RWPE2 (cell line): ENCODE data around the gene TTLL6.

Source experiments
- ATAC-seq: fragments of 200-7000 bp; cut with Tn5 transposase; 3 replicates; pipeline ENCODE4 v1.9.1; 2021; ENCODE audit warnings: low read depth
- DNase-seq: peaks from one replicate; pipeline ENCODE4 v3.0.0-alpha.2; 2020; ENCODE audit warnings: low spot score
- H3K27ac ChIP-seq: fragments of 450-650 bp; 2 replicates; pipeline ENCODE4 v1.5.1; 2017; ENCODE audit warnings: mild to moderate bottlenecking; ENCODE audit not compliant: poor library complexity, severe bottlenecking
- H3K27me3 ChIP-seq: fragments of 250-450 bp; sonication (Bioruptor Pico); 2 replicates; pipeline ENCODE4 v1.5.1; 2021; ENCODE audit warnings: mild to moderate bottlenecking, moderate library complexity; ENCODE audit not compliant: insufficient read depth, poor library complexity, severe bottlenecking
- H3K36me3 ChIP-seq: fragments of 250-450 bp; sonication (Bioruptor Pico); 2 replicates; pipeline ENCODE4 v1.5.1; 2020; ENCODE audit warnings: low read depth, mild to moderate bottlenecking, moderate library complexity
- H3K4me1 ChIP-seq: fragments of 250-450 bp; sonication (Bioruptor Pico); 2 replicates; pipeline ENCODE4 v1.5.1; 2021; ENCODE audit warnings: mild to moderate bottlenecking, moderate library complexity; ENCODE audit not compliant: insufficient read depth, poor library complexity, severe bottlenecking
- H3K4me3 ChIP-seq: fragments of 250-450 bp; sonication (Bioruptor Pico); 2 replicates; pipeline ENCODE4 v1.5.1; 2021; ENCODE audit warnings: mild to moderate bottlenecking, moderate library complexity; ENCODE audit not compliant: severe bottlenecking
- H3K9me3 ChIP-seq: fragments of 250-450 bp; sonication (Bioruptor Pico); 2 replicates; pipeline ENCODE4 v1.5.1; 2021; ENCODE audit warnings: mild to moderate bottlenecking, moderate library complexity; ENCODE audit not compliant: severe bottlenecking
- TF ChIP-seq, protein P1 (sequence below): fragments of 450-650 bp; IDR thresholded peaks from one replicate; pipeline ENCODE4 v1.5.1; 2017; ENCODE audit warnings: mild to moderate bottlenecking, moderate library complexity; ENCODE audit not compliant: poor library complexity, severe bottlenecking

Gene TTLL6

DNA sequence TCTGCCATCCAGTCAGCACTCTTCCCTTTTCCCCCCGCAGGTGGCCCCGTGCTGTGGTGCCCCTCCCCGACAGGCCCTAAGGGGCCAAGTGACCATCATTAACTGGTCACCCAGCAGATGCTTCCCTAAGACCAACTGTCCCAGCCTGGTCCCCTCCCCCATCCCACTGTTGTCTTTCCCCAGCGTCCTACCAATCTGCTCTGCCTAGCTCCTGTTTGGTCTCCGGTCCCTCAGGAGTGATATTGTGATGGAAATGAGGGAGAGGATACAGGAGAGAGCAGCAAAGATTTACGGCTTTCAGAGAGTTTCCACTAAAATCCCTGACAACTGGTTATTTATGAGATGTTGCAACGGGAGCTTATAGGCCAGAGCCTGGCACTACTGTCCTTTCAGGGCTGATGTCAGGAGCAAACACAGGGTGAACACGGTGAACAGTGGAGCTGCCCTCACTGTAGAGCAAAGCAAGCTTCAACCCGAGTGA is 1.4 kb upstream of the TTLL6 start:
- ATAC-seq (no peak), DNase-seq (no peak)
- H3K36me3 ChIP-seq = no peaks in the 10 kb centered on the region
- no peak overlapping the region for H3K4me3 ChIP-seq
- TF ChIP-seq, protein P1, sequence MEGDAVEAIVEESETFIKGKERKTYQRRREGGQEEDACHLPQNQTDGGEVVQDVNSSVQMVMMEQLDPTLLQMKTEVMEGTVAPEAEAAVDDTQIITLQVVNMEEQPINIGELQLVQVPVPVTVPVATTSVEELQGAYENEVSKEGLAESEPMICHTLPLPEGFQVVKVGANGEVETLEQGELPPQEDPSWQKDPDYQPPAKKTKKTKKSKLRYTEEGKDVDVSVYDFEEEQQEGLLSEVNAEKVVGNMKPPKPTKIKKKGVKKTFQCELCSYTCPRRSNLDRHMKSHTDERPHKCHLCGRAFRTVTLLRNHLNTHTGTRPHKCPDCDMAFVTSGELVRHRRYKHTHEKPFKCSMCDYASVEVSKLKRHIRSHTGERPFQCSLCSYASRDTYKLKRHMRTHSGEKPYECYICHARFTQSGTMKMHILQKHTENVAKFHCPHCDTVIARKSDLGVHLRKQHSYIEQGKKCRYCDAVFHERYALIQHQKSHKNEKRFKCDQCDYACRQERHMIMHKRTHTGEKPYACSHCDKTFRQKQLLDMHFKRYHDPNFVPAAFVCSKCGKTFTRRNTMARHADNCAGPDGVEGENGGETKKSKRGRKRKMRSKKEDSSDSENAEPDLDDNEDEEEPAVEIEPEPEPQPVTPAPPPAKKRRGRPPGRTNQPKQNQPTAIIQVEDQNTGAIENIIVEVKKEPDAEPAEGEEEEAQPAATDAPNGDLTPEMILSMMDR = no peak
- H3K27ac ChIP-seq = no peak overlapping the region
- H3K9me3 ChIP-seq = no peaks in the 10 kb centered on the region
- no peaks in the 10 kb centered on the region for H3K27me3 ChIP-seq
- H3K4me1 ChIP-seq = no peaks in the 10 kb centered on the region

- Histone ChIP-seq H3K27me3 (no peaks in the 10 kb centered on the region), H3K27ac (no peak overlapping the region), H3K9me3 (no peaks in the 10 kb centered on the region), H3K4me3 (peak overlapping the region; percentile 17), H3K36me3 (no peaks in the 10 kb centered on the region), H3K4me1 (no peaks in the 10 kb centered on the region)
- ATAC-seq (no peak), DNase-seq (no peak)
- TF ChIP-seq, protein P1 = no peak
These were observed 623 bp downstream of the TTLL6 start for GRCh38 chr17:48816438-48816773.

DNA sequence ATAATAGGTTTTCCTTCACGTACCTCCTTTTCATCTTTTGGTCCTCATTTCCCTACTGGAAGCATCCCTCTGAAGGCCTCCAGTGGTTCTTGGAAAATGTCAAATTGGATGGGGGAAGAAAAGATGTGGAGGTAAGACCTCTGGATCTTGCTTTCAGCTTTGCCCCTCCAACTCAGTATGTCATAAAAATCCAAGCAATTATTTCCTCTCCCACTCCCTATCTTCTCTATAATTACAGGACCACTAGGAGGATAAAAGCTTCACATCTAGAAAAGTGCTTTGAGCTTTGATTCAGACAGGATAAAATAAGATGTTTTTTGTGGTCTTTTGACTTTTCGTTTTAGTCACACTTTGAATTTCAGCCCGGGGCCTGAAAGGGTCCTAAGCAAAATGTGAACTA is 1.7 kb downstream of the TTLL6 start:
- TF ChIP-seq, protein P1 = no peak
- ATAC-seq = no peak

GRCh38 chr17:48814504-48814903 is 2.5 kb downstream of the TTLL6 start:
- Histone ChIP-seq H3K27ac (no peak overlapping the region), H3K27me3 (no peaks in the 10 kb centered on the region), H3K9me3 (no peaks in the 10 kb centered on the region), H3K36me3 (no peaks in the 10 kb centered on the region), H3K4me1 (no peaks in the 10 kb centered on the region), H3K4me3 (no peak overlapping the region)
- DNase-seq = no peak
- TF ChIP-seq, protein P1 = peak; percentile 72
- ATAC-seq = no peak

More for the DNA sequence above, 1.7 kb downstream of the TTLL6 start:
- Histone ChIP-seq H3K4me3 (no peak overlapping the region), H3K4me1 (no peaks in the 10 kb centered on the region), H3K27ac (no peak overlapping the region), H3K36me3 (no peaks in the 10 kb centered on the region), H3K27me3 (no peaks in the 10 kb centered on the region), H3K9me3 (no peaks in the 10 kb centered on the region)
- no peak for DNase-seq

- no peak for ATAC-seq
- Histone ChIP-seq H3K4me1 (no peaks in the 10 kb centered on the region), H3K9me3 (no peaks in the 10 kb centered on the region), H3K36me3 (no peaks in the 10 kb centered on the region), H3K4me3 (no peak overlapping the region), H3K27ac (no peak overlapping the region), H3K27me3 (no peaks in the 10 kb centered on the region)
- no peak for DNase-seq
- TF ChIP-seq, protein P1 = no peak
These were observed 5.0 kb downstream of the TTLL6 start for GRCh38 chr17:48812001-48812400.
